GM23248 (cell line): ENCODE results near the gene TMIE. TPM values are rescaled to one million over a fixed set of nuclear protein-coding genes. Genes with fewer than 3 reads are reported as not detected.

Experiments
- DNase-seq: peaks from one replicate; pipeline ENCODE4 v3.0.0-alpha.2; 2015
- H2AFZ ChIP-seq: fragments of 200-600 bp; sonication (generic); 2 replicates; pipeline ENCODE4 v1.6.1; 2016; ENCODE audit warnings: antibody characterized with exemption
- H3F3A ChIP-seq: fragments of 200-600 bp; sonication (generic); 2 replicates; pipeline ENCODE4 v1.6.1; 2016; ENCODE audit warnings: mild to moderate bottlenecking, antibody characterized with exemption, mixed run types; ENCODE audit not compliant: insufficient read depth
- H3K27ac ChIP-seq: fragments of 200-600 bp; sonication (generic); 2 replicates; pipeline ENCODE4 v1.5.1; 2016; ENCODE audit warnings: mild to moderate bottlenecking
- H3K27me3 ChIP-seq: fragments of 200-600 bp; sonication (generic); replicated peaks from 2 replicates; pipeline ENCODE4 v1.6.1; 2016; ENCODE audit warnings: mild to moderate bottlenecking; ENCODE audit not compliant: insufficient read depth
- H3K36me3 ChIP-seq: fragments of 200-600 bp; sonication (generic); 2 replicates; pipeline ENCODE4 v1.6.1; 2016; ENCODE audit warnings: low read depth, mild to moderate bottlenecking
- H3K4me1 ChIP-seq: fragments of 200-600 bp; sonication (generic); 2 replicates; pipeline ENCODE4 v1.6.1; 2016; ENCODE audit warnings: mild to moderate bottlenecking; ENCODE audit not compliant: insufficient read depth
- H3K4me2 ChIP-seq: fragments of 200-600 bp; sonication (generic); one replicate; pipeline ENCODE4 v1.6.1; 2016; ENCODE audit warnings: mild to moderate bottlenecking; ENCODE audit not compliant: unreplicated experiment
- H3K4me3 ChIP-seq: fragments of 200-600 bp; sonication (generic); 2 replicates; pipeline ENCODE4 v1.5.1; 2016; ENCODE audit warnings: mild to moderate bottlenecking
- H3K79me2 ChIP-seq: fragments of 200-600 bp; sonication (generic); 2 replicates; pipeline ENCODE4 v1.6.1; 2016; ENCODE audit warnings: mild to moderate bottlenecking; ENCODE audit not compliant: insufficient read depth
- H3K9ac ChIP-seq: fragments of 200-600 bp; sonication (generic); 2 replicates; pipeline ENCODE4 v1.6.1; 2016; ENCODE audit warnings: mild to moderate bottlenecking
- H3K9me2 ChIP-seq: fragments of 200-600 bp; sonication (generic); 2 replicates; pipeline ENCODE4 v1.6.1; 2016; ENCODE audit warnings: mixed run types, mild to moderate bottlenecking, moderate library complexity; ENCODE audit not compliant: insufficient read depth
- H3K9me3 ChIP-seq: fragments of 200-600 bp; sonication (generic); one replicate; pipeline ENCODE4 v1.6.1; 2017; ENCODE audit warnings: low read depth
- H4K20me1 ChIP-seq: fragments of 200-600 bp; sonication (generic); 2 replicates; pipeline ENCODE4 v1.6.0; 2016; ENCODE audit not compliant: insufficient read depth
- EZH2 ChIP-seq: fragments of 200-600 bp; sonication (generic); IDR thresholded peaks from 2 replicates; pipeline ENCODE4 v1.6.1; 2018; ENCODE audit warnings: antibody characterized with exemption, mild to moderate bottlenecking; ENCODE audit not compliant: insufficient read depth, poor library complexity, severe bottlenecking
- EZH2phosphoT487 ChIP-seq: fragments of 200-600 bp; sonication (generic); IDR thresholded peaks from 2 replicates; pipeline ENCODE4 v1.6.1; 2018; ENCODE audit warnings: antibody characterized with exemption, moderate library complexity, mild to moderate bottlenecking, low read depth; ENCODE audit not compliant: insufficient read depth
- WGBS, 2 experiments: methylation state at CpG; one replicate each; pipeline ENCODE4 v1.1.6; 2015 to 2017; ENCODE audit warnings: low lambda C conversion rate in 2 of 2, low coverage in 1 of 2; ENCODE audit errors: missing lambda C conversion rate in 2 of 2; 5-methylcytosine and 5-hydroxymethylcytosine counted together
- in situ Hi-C: fragments of 300-500 bp; cut with MboI; formaldehyde crosslinking; loops from 2 replicates; pipeline ENCODE4 v1.15.0; 2020
- polyA plus RNA-seq: library from polyadenylated mRNA; unstranded; fragments of >200 nt; fragmentation: Nextera tagmentation; extraction: Ambion mirVana; gene quantifications from 2 replicates; pipeline ENCODE4 v1.2.1, GENCODE V29; 2016
- total RNA-seq: library from RNA; depleted of rRNA; stranded (reverse); fragments of >200 nt; shearing (Covaris generic); gene quantifications from 2 replicates; pipeline ENCODE4 v1.2.3, GENCODE V29; 2014

Gene TMIE
- total and polyA plus RNA-seq, 2 experiments from 2014 or later = 0.11 TPM; not detected in 1

DNA sequence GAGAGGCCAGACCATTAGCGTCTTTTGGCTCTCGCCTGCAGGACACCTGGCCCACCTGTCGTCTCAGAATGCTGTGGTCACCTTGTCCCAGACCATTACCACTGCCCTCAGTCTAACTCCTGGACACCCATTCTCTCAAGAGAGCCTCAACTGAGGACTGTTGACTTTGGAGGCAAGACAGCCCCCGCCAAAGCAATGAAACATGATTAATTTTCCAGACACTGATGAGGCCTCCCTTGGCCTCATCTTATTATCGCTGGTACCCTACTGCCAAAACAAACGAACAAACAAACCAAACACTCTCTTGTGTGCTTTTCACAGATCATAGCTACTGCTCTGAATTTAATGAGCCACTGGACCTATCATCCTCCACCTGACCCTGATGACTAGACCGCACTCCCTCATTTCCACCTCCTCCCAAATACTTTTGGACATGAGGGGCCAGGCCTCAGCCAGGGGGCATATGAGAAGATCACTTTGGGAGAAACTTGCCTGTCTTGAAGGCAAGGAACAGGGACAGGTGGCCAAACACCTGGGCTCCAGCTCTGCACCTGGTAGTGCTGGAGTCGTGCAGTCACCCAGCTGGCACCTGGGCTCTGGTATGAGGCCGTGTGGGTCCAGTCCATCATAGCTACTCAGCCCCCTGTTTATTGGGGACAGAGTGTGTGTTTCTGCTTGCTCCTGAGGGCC is 35.3 kb upstream of the TMIE start:
- in situ Hi-C loops = no loop called here
- H3K27me3 ChIP-seq = no peaks in the 10 kb centered on the region
- no peaks in the 10 kb centered on the region for H3K9me3 ChIP-seq
- no peak overlapping the region for H3K27ac ChIP-seq
- TF ChIP-seq EZH2phosphoT487 (no peak), EZH2 (no peak)
- H3K79me2 ChIP-seq = no peaks in the 10 kb centered on the region
- no peak overlapping the region for H3K9ac ChIP-seq
- no peaks in the 10 kb centered on the region for H3K36me3 ChIP-seq
- H2AFZ ChIP-seq = no peak overlapping the region
- no peaks in the 10 kb centered on the region for H3F3A ChIP-seq
- peaks cover 4% of the 10 kb centered on the region; the same call in 1 of the 2 replicates for H3K4me1 ChIP-seq
- 82% methylated on average over 9 of the region's 9 CpGs for WGBS, 2 experiments
- H4K20me1 ChIP-seq = no peaks in the 10 kb centered on the region
- no peaks in the 10 kb centered on the region for H3K9me2 ChIP-seq
- H3K4me3 ChIP-seq = no peak overlapping the region
- DNase-seq = no peak
- H3K4me2 ChIP-seq = no peak overlapping the region

- no peaks in the 10 kb centered on the region for H4K20me1 ChIP-seq
- no peaks in the 10 kb centered on the region for H3K79me2 ChIP-seq
- H3K4me1 ChIP-seq = peaks cover 4% of the 10 kb centered on the region; the same call in 1 of the 2 replicates
- H3K9me2 ChIP-seq = no peaks in the 10 kb centered on the region
- H3K27me3 ChIP-seq = no peaks in the 10 kb centered on the region
- 87 to 89% methylated on average over 7 of the region's 7 CpGs for WGBS, 2 experiments
- no peak for DNase-seq
- H2AFZ ChIP-seq = no peak overlapping the region
- no peaks in the 10 kb centered on the region for H3F3A ChIP-seq
- no peak overlapping the region for H3K27ac ChIP-seq
- in situ Hi-C loops = no loop called here
- H3K9ac ChIP-seq = no peak overlapping the region
- no peaks in the 10 kb centered on the region for H3K9me3 ChIP-seq
- H3K4me3 ChIP-seq = no peak overlapping the region
- H3K4me2 ChIP-seq = no peak overlapping the region
- TF ChIP-seq EZH2 (no peak), EZH2phosphoT487 (no peak)
- H3K36me3 ChIP-seq = no peaks in the 10 kb centered on the region
These were observed 34.7 kb upstream of the TMIE start for GRCh38 chr3:46666453-46666845.

- no peaks in the 10 kb centered on the region for H3K9me3 ChIP-seq
- H3F3A ChIP-seq = no peaks in the 10 kb centered on the region
- no peak overlapping the region for H3K9ac ChIP-seq
- no peaks in the 10 kb centered on the region for H3K9me2 ChIP-seq
- H3K27ac ChIP-seq = no peak overlapping the region
- in situ Hi-C loops = no loop called here
- no peaks in the 10 kb centered on the region for H3K36me3 ChIP-seq
- H3K4me2 ChIP-seq = no peak overlapping the region
- H3K4me3 ChIP-seq = no peak overlapping the region
- TF ChIP-seq EZH2phosphoT487 (no peak), EZH2 (no peak)
- 75% methylated on average over 8 of the region's 8 CpGs for WGBS, 2 experiments
- DNase-seq = no peak
- no peaks in the 10 kb centered on the region for H3K79me2 ChIP-seq
- no peaks in the 10 kb centered on the region for H4K20me1 ChIP-seq
- H2AFZ ChIP-seq = no peak overlapping the region
- peaks cover 4% of the 10 kb centered on the region; the same call in 1 of the 2 replicates for H3K4me1 ChIP-seq
- no peaks in the 10 kb centered on the region for H3K27me3 ChIP-seq
These were observed 34.1 kb upstream of the TMIE start for GRCh38 chr3:46667061-46667621.

DNA sequence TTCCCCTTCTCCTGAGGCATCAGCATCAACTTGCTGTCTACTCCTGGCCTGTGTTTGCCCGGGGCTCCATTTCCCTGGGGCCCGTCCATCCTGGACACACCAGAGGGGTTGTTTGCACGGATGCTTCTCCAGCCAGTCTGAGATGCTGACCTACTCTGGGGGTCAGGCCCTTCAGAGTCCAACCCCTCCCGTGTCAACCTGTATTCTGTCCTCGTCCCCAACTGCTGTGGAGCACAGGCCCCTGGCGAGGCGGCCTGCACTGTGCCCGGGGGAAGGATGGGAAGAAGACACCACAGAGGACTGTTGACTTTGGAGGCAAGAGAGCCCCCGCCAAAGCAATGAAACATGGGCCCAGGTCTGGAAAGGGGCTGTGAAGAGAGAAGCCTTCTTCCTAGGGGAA is 33.5 kb upstream of the TMIE start:
- Histone ChIP-seq H4K20me1 (no peaks in the 10 kb centered on the region), H3F3A (no peaks in the 10 kb centered on the region), H3K9me3 (no peaks in the 10 kb centered on the region), H3K9me2 (no peaks in the 10 kb centered on the region), H3K4me2 (no peak overlapping the region), H3K27ac (no peak overlapping the region), H3K9ac (no peak overlapping the region), H3K36me3 (no peaks in the 10 kb centered on the region), H3K79me2 (no peaks in the 10 kb centered on the region), H3K4me3 (no peak overlapping the region), H3K27me3 (no peaks in the 10 kb centered on the region), H2AFZ (no peak overlapping the region), H3K4me1 (peaks cover 4% of the 10 kb centered on the region; the same call in 1 of the 2 replicates)
- no peak for DNase-seq
- in situ Hi-C loops = no loop called here
- WGBS, 2 experiments = 81 to 82% methylated on average over 9 of the region's 9 CpGs
- no peak for TF ChIP-seq EZH2phosphoT487
- no peak for TF ChIP-seq EZH2
